ENCODE results near the gene DAB2.

GRCh38 chr5:39469176-39469575 is 44.4 kb upstream of the DAB2 start:
- TF ChIP-seq CTCF (IDR thresholded peaks at IDR 0.05) (no peak), POLR2A (IDR thresholded peaks at IDR 0.05) (no peak)

All from Peyer's patch (tissue), 4 donors.